BJ (cell line): Measurements from ENCODE around the gene KCNK3. TPM values are rescaled to one million over a fixed set of nuclear protein-coding genes. Genes with fewer than 3 reads are reported as not detected.

Experiments used
- CTCF ChIA-PET: fragments of 350-600 bp; formaldehyde crosslinking; extraction: SDS; loops from one replicate; lab custom pipeline; 2021; ENCODE audit warnings: antibody characterized with exemption, inconsistent platforms; lab: Yijun Ruan, JAX
- POLR2A ChIA-PET: fragments of 300-600 bp; sonication (Branson Sonifier 250); formaldehyde crosslinking; extraction: SDS; loops from one replicate; lab custom pipeline; 2021; ENCODE audit warnings: antibody characterized with exemption; lab: Charles Lee
- DNase-seq: peaks from one replicate; pipeline ENCODE4 v3.0.0-alpha.2; 2011; ENCODE audit warnings: low read depth
- H3K27me3 ChIP-seq: 2 replicates; pipeline ENCODE4 v1.6.0; 2011; ENCODE audit warnings: low read length; ENCODE audit not compliant: control insufficient read depth, insufficient read depth
- H3K36me3 ChIP-seq: 2 replicates; pipeline ENCODE4 v1.5.1; 2011; ENCODE audit warnings: low read length; ENCODE audit not compliant: control insufficient read depth, insufficient read depth
- H3K4me3 ChIP-seq: 2 replicates; pipeline ENCODE4 v1.5.1; 2011; ENCODE audit warnings: low read depth, mild to moderate bottlenecking, control low read depth, low read length
- CTCF ChIP-seq: IDR thresholded peaks from 2 replicates; pipeline ENCODE4 v1.5.1; 2011; ENCODE audit warnings: low read depth, mild to moderate bottlenecking, control low read depth, inconsistent platforms, low read length, moderate library complexity; ENCODE audit not compliant: insufficient read depth
- polyA plus RNA-seq: library from polyadenylated mRNA; depleted of rRNA; stranded (reverse); fragments of >200 nt; gene quantifications from 2 replicates; pipeline ENCODE4 v1.2.3, GENCODE V29; 2011

Gene KCNK3
- polyA plus RNA-seq, 1 experiment = 0.22 TPM

DNA sequence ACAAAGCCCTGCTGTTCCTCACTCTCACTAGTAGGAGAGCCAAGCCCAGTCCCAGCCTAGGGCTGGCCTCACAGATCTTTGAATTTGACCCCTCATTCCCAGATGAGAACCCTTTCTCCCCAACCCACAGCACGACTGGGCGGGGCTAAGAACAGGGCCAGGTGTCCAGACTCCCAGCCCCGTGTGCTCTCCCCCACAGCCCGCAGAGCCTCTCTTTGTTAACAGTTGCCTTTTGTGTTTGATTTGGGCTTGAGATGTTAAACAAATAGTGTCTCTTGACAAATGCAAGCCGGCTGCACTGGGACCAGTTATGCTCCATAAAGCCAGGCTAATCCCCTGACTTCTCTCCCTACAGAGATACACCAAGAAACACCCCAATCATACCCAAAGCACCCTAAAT, 4.7 kb upstream of the KCNK3 start:
- DNase-seq = no peak
- no peak for TF ChIP-seq CTCF
- Histone ChIP-seq H3K4me3 (no peak overlapping the region), H3K27me3 (peaks cover 26% of the 10 kb centered on the region), H3K36me3 (no peaks in the 10 kb centered on the region)
- POLR2A ChIA-PET = no interaction called here
- CTCF ChIA-PET = no interaction called here

- H3K27me3 ChIP-seq = peaks cover 31% of the 10 kb centered on the region
- no peaks in the 10 kb centered on the region for H3K36me3 ChIP-seq
- TF ChIP-seq CTCF = no peak
- POLR2A ChIA-PET = no interaction called here
- no peak for DNase-seq
- H3K4me3 ChIP-seq = no peak overlapping the region
- CTCF ChIA-PET = no interaction called here
Observed at GRCh38 chr2:26691161-26691560, 1.4 kb upstream of the KCNK3 start.

- no peak overlapping the region for H3K4me3 ChIP-seq
- DNase-seq = no peak
- TF ChIP-seq CTCF = no peak
- POLR2A ChIA-PET = no interaction called here
- H3K36me3 ChIP-seq = no peaks in the 10 kb centered on the region
- CTCF ChIA-PET = interaction anchor here (1.3 kb wide), 1 partner anchor 54 kb away, joined by 3 read pairs; no protein-coding TSS in a partner anchor
- H3K27me3 ChIP-seq = peaks cover 31% of the 10 kb centered on the region
Observed at GRCh38 chr2:26691881-26692278, 642 bp upstream of the KCNK3 start.

GRCh38 chr2:26692897-26693849, 651 bp downstream of the KCNK3 start:
- no peak for DNase-seq
- no peaks in the 10 kb centered on the region for H3K36me3 ChIP-seq
- ChIA-PET POLR2A (no interaction called here), CTCF (interaction anchor here (1.0 to 1.3 kb wide), 2 partner anchors 53 kb away, joined by 3 to 4 read pairs; no protein-coding TSS in a partner anchor)
- peak overlapping the region; percentile 23 for H3K4me3 ChIP-seq
- peaks cover 26% of the 10 kb centered on the region for H3K27me3 ChIP-seq
- TF ChIP-seq CTCF = no peak

- Histone ChIP-seq H3K4me3 (no peak overlapping the region), H3K36me3 (no peaks in the 10 kb centered on the region), H3K27me3 (peaks cover 24% of the 10 kb centered on the region)
- no peak for TF ChIP-seq CTCF
- ChIA-PET CTCF (interaction anchor here (0.6 to 1.0 kb wide), 3 partner anchors 52 to 387 kb away, joined by 3 to 4 read pairs (median 3); no protein-coding TSS in a partner anchor), POLR2A (no interaction called here)
- no peak for DNase-seq
Observed at GRCh38 chr2:26694001-26694400, 1.5 kb downstream of the KCNK3 start.
